ENCODE data around the gene LYG1. TPM values are rescaled to one million over a fixed set of nuclear protein-coding genes. Genes with fewer than 3 reads are reported as not detected.

Gene LYG1
- total RNA-seq, 4 donors from 2014 or later, result 2.8 to 3.8 (median 3.5) TPM

GRCh38 chr2:99240431-99240830 lies 60.6 kb downstream of the LYG1 start:
- DNase-seq, result no peak
- Histone ChIP-seq H3K36me3 (no peaks in the 10 kb centered on the region), H3K4me1 (no peaks in the 10 kb centered on the region), H3K9me3 (no peaks in the 10 kb centered on the region), H3K27ac (no peak overlapping the region), H3K4me3 (no peak overlapping the region), H3K27me3 (no peaks in the 10 kb centered on the region)
- no peak for TF ChIP-seq POLR2A (IDR thresholded peaks at IDR 0.05)
- TF ChIP-seq CTCF (IDR thresholded peaks at IDR 0.05), result no peak

DNA sequence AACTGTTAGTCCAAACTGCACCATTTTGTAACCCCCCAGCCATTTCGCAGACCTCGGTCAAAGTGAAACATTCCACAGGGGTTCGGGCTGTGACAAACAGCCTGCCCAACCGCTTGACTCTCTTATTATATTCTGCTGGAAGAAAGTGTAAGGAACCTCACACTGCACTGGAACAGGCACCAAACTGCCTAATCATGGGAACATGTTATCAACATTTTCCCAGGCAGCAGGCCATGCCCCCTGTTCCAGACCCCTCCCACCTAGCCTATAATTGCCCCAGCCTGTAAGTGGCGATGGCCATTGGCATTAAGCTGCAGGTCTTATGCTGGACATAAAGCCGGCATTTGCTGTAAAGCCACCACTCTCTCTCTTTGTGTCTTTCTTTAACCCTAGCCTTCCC lies 62.4 kb downstream of the LYG1 start:
- Histone ChIP-seq H3K9me3 (no peaks in the 10 kb centered on the region), H3K4me1 (no peaks in the 10 kb centered on the region), H3K27me3 (no peaks in the 10 kb centered on the region), H3K27ac (no peak overlapping the region), H3K36me3 (no peaks in the 10 kb centered on the region), H3K4me3 (no peak overlapping the region)
- no peak for TF ChIP-seq CTCF (IDR thresholded peaks at IDR 0.05)
- TF ChIP-seq POLR2A (IDR thresholded peaks at IDR 0.05), result no peak
- DNase-seq, result no peak

Other genes starting within 250 kb of the LYG1 start
- 1 to 10 TPM in 3 of 4 donors, not detected in 1; 3.7 to 7.1 (median 5.4) TPM for gene C2orf15, start 159.5 kb downstream of the LYG1 start, total RNA-seq
- 10 to 100 TPM in 2 of 4 donors, 1 to 10 TPM in 2; 6.7 to 21.5 (median 11.0) TPM for gene TSGA10, start 146.3 kb downstream of the LYG1 start, total RNA-seq
- gene LIPT1, start 146.2 kb downstream of the LYG1 start, total RNA-seq, result 10 to 100 TPM in 2 of 4 donors, 1 to 10 TPM in 2; 6.1 to 23.9 (median 10.7) TPM
- 10 to 100 TPM; 21.7 to 42.1 (median 34.0) TPM for gene MITD1, start 120.1 kb downstream of the LYG1 start, total RNA-seq
- 10 to 100 TPM; 17.1 to 38.0 (median 23.8) TPM for gene MRPL30, start 120.0 kb downstream of the LYG1 start, total RNA-seq
- not detected for gene LYG2, start 45.5 kb downstream of the LYG1 start, total RNA-seq
- 10 to 100 TPM; 39.2 to 80.0 (median 40.9) TPM for gene TXNDC9, start 35.1 kb upstream of the LYG1 start, total RNA-seq
- gene EIF5B, start 36.2 kb upstream of the LYG1 start, total RNA-seq, result 10 to 100 TPM; 23.6 to 40.4 (median 30.7) TPM
- gene REV1, start 188.8 kb upstream of the LYG1 start, total RNA-seq, result 10 to 100 TPM; 82.6 to 89.5 (median 85.3) TPM

Data from Peyer's patch (tissue), 4 donors.